Epithelial cell of proximal tubule (primary cell): ENCODE measurements around the gene ING2. TPM values are rescaled to one million over a fixed set of nuclear protein-coding genes. Genes with fewer than 3 reads are reported as not detected.
"Not testable (repeated sequence)": the region's sequence is repeated elsewhere in the genome, so short reads cannot be mapped to it uniquely, and the experiment has no call there.

ENCODE experiments used
- DNase-seq: peaks from one replicate; pipeline ENCODE4 v3.0.0-alpha.2; 2011; ENCODE audit warnings: low read depth
- H3K4me3 ChIP-seq: 2 replicates; pipeline ENCODE4 v1.5.1; 2011; ENCODE audit warnings: low read depth, mild to moderate bottlenecking, low read length
- CTCF ChIP-seq: conservative IDR thresholded peaks from 2 replicates; pipeline ENCODE4 v1.5.1; 2012; ENCODE audit warnings: low read depth, mild to moderate bottlenecking, low read length
- total RNA-seq: library from RNA; depleted of rRNA; stranded (reverse); fragments of >200 nt; gene quantifications from 2 replicates; pipeline ENCODE4 v1.2.3, GENCODE V29; 2015

Gene ING2
- total RNA-seq, 1 donor from 2014 or later: 32.4 TPM

- H3K4me3 ChIP-seq: no peak overlapping the region
- no peak for DNase-seq
- TF ChIP-seq CTCF: no peak
Observed at GRCh38 chr4:183550345-183551093, 45.7 kb downstream of the ING2 start.

- no peak overlapping the region for H3K4me3 ChIP-seq
- TF ChIP-seq CTCF: no peak
- no peak for DNase-seq
Observed at GRCh38 chr4:183552274-183553146, 47.7 kb downstream of the ING2 start.

GRCh38 chr4:183553147-183553478 is 48.3 kb downstream of the ING2 start:
- H3K4me3 ChIP-seq, DNase-seq: not testable (repeated sequence)

GRCh38 chr4:183553601-183554345 is 48.9 kb downstream of the ING2 start:
- TF ChIP-seq CTCF: no peak
- H3K4me3 ChIP-seq: no peak overlapping the region
- no peak for DNase-seq

GRCh38 chr4:183554346-183554686 is 49.5 kb downstream of the ING2 start:
- no peak for DNase-seq
- no peak for TF ChIP-seq CTCF

GRCh38 chr4:183554878-183555585 is 50.2 kb downstream of the ING2 start:
- DNase-seq: no peak

More at GRCh38 chr4:183554346-183554686, 49.5 kb downstream of the ING2 start:
- no peak overlapping the region for H3K4me3 ChIP-seq

More at GRCh38 chr4:183554878-183555585, 50.2 kb downstream of the ING2 start:
- no peak overlapping the region for H3K4me3 ChIP-seq
- TF ChIP-seq CTCF: no peak
